Breast epithelium (tissue), 4 donors: ENCODE measurements around the gene IDUA. TPM values are rescaled to one million over a fixed set of nuclear protein-coding genes. Genes with fewer than 3 reads are reported as not detected.
A peak's percentile ranks its signal among the peaks of the same experiment; 100 is the strongest.
"Not testable (repeated sequence)": the region's sequence is repeated elsewhere in the genome, so short reads cannot be mapped to it uniquely, and the experiment has no call there.

Experiments used
- DNase-seq, 2 donors: peaks; one replicate each; pipeline ENCODE4 v3.0.0-alpha.2; 2019; ENCODE audit warnings: low spot score in 2 of 2
- H3K27ac ChIP-seq, 2 donors: fragments of 200-600 bp; sonication (generic) in 1 of 2; one replicate each; pipeline ENCODE4 v1.5.1; 2016 to 2019; ENCODE audit warnings: mild to moderate bottlenecking in 1 of 2
- H3K27me3 ChIP-seq, 2 donors: fragments of 200-600 bp; sonication (generic) in 1 of 2; one replicate each; pipeline versions ENCODE4 v1.5.1 to v1.6.0; 2017 to 2019; ENCODE audit warnings: control low read depth in 1 of 2, mild to moderate bottlenecking in 1 of 2
- H3K36me3 ChIP-seq: fragments of 200-600 bp; one replicate; pipeline ENCODE4 v1.5.1; 2019
- H3K4me1 ChIP-seq, 2 donors: fragments of 200-600 bp; sonication (generic); one replicate each; pipeline ENCODE4 v1.5.1; 2016 to 2019; ENCODE audit warnings: control low read depth in 1 of 2
- H3K4me3 ChIP-seq, 3 donors: fragments of 200-600 bp; sonication (generic); 1 replicate in 2 of 3; 2 replicates in 1 of 3; pipeline ENCODE4 v1.5.1; 2016 to 2019; ENCODE audit warnings: mild to moderate bottlenecking in 3 of 3, moderate library complexity in 2 of 3
- H3K9me3 ChIP-seq, 2 donors: fragments of 200-600 bp; sonication (generic) in 1 of 2; one replicate each; pipeline ENCODE4 v1.5.1; 2016 to 2019; ENCODE audit warnings: control low read depth in 1 of 2
- POLR2A ChIP-seq: fragments of 450-650 bp; IDR thresholded peaks from one replicate; pipeline ENCODE4 v1.6.1; 2016; ENCODE audit warnings: antibody characterized with exemption, mild to moderate bottlenecking, moderate library complexity
- POLR2AphosphoS5 ChIP-seq, 3 donors: sonication (generic); formaldehyde crosslinking; IDR thresholded peaks; one replicate each; pipeline ENCODE4 v1.6.1; 2017; ENCODE audit warnings: antibody characterized with exemption in 3 of 3
- intact Hi-C: fragments of 100-400 bp; cut with DNase I; formaldehyde crosslinking; loops from one replicate; pipeline ENCODE4 v1.15.1; 2023; ENCODE audit warnings: low total_unique reads
- total RNA-seq, 3 donors: library from RNA; depleted of rRNA; stranded (reverse); fragments of >200 nt; gene quantifications; one replicate each; pipeline ENCODE4 v1.1.0, GENCODE V29; 2016
- TF ChIP-seq, protein P1 (sequence below), 3 donors: fragments of 450-650 bp; IDR thresholded peaks; one replicate each; pipeline ENCODE4 v1.5.1; 2016 to 2017; ENCODE audit warnings: antibody characterized with exemption in 3 of 3, mild to moderate bottlenecking in 3 of 3, moderate library complexity in 3 of 3

IDUA gene
- 10 to 100 TPM; 16.3 to 32.8 (median 28.2) TPM for total RNA-seq

DNA sequence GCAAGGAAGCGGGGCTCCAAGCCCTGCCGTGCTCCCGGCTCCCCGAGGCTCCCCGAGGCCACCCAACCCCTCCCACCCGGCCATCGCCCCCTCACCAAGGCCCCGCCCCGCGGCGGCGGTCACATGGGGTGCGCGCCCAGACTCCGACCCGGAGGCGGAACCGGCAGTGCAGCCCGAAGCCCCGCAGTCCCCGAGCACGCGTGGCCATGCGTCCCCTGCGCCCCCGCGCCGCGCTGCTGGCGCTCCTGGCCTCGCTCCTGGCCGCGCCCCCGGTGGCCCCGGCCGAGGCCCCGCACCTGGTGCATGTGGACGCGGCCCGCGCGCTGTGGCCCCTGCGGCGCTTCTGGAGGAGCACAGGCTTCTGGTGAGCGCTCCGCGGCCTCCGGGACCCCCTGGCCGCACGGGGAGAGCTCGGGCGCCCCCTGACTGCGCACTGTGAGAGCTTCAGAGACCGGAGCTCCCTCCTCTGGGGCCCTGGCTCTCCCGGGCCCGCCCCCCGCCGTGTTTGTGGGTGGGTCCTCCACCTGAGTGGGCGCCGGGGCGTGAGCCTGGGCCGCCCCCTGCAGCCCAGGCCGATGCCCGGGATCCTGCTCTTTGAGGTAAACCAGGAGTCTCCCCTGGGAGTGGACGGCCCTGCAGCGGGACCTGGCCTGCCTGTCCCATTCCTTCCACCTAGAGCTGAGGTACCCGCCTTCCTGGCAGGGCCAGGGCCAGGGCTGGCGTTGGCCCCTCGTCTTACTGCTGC lies at the start of gene IDUA:
IDUA (plus strand) TSS at position 166 of the 745 bp plus-strand sequence; CDS start at position 207, 41 bp downstream.
- DNase-seq = peak; percentile 50 to 70

DNA sequence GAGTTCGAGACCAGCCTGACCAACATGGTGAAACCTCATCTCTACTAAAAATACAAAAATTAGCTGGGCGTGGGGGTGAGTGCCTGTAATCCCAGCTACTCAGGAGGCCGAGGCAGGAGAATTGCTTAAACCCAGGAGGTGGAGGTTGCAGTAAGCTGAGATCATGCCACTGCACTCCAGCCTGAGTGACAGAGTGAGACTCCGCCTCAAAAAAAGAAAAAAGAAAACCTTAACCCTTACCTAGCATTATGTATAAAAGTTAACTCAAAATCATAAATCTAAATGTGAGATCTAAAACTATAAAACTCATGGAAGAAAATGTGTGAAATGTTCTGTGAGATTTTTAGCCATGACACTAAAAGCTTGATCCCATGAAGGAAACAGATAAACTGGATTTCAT lies 47.3 kb upstream of the IDUA start:
- not testable (repeated sequence) for H3K27ac ChIP-seq, DNase-seq

More for the DNA sequence above, at the start of gene IDUA:
- Histone ChIP-seq H3K27ac (peak within 1 kb of the TSS; percentile 60 to 86), H3K36me3 (no peaks in the 10 kb centered on the region), H3K4me3 (peak within 1 kb of the TSS; percentile 52 to 88 (median 72)), H3K27me3 (no peaks in the 10 kb centered on the region), H3K4me1 (peaks cover 3 to 14% of the 10 kb centered on the region in 2 donors), H3K9me3 (no peaks in the 10 kb centered on the region)
- TF ChIP-seq, protein P1, sequence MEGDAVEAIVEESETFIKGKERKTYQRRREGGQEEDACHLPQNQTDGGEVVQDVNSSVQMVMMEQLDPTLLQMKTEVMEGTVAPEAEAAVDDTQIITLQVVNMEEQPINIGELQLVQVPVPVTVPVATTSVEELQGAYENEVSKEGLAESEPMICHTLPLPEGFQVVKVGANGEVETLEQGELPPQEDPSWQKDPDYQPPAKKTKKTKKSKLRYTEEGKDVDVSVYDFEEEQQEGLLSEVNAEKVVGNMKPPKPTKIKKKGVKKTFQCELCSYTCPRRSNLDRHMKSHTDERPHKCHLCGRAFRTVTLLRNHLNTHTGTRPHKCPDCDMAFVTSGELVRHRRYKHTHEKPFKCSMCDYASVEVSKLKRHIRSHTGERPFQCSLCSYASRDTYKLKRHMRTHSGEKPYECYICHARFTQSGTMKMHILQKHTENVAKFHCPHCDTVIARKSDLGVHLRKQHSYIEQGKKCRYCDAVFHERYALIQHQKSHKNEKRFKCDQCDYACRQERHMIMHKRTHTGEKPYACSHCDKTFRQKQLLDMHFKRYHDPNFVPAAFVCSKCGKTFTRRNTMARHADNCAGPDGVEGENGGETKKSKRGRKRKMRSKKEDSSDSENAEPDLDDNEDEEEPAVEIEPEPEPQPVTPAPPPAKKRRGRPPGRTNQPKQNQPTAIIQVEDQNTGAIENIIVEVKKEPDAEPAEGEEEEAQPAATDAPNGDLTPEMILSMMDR (IDR thresholded peaks at IDR 0.05) = peak in 2 of 3 donors; percentile 8 to 29
- TF ChIP-seq POLR2AphosphoS5 (IDR thresholded peaks at IDR 0.05) = no peak
- intact Hi-C loops = no loop called here

DNA sequence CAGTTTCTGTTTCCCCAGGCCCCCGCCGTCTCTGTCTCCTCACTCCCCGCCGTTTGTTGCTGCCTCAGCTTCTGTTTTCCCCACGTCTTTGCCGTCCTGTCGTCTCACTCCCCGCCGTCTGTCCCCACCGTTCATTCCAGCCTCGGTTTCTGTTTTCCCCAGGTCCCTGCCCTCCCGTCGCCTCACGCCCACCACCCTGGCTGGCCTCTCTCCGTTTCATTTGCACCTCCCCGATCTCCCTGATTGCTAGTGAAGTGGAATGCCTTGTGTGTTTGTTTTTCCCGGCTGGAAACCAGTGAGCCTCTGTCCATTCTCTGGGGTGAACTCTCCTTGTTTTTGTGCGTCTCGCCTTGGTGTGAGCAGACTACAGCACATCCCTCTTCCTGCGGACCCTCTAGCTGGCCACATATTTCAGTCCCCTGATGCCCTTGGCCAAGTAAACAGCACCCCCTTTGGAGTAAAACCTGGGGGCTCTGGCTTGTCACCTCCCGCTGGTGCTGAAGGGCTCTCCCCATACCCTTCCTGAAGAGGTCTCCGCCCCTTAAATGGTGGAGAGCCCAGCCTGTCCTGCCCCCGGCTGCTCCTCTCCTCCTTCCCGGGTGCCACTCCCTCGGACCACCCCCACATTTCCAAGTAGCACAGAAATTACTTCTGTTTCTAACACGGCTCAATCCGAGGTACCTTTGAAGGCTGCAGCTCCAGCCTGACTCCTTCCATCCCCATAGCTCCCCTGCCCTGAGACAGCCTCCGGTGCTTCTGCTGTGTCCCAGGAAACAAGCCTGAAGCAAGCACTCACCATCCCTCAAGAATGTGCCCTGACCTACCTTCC lies 41.4 kb upstream of the IDUA start:
- no peak for DNase-seq
- Histone ChIP-seq H3K36me3 (no peaks in the 10 kb centered on the region), H3K9me3 (no peaks in the 10 kb centered on the region), H3K4me1 (no peaks in the 10 kb centered on the region), H3K27ac (no peak overlapping the region), H3K27me3 (no peaks in the 10 kb centered on the region), H3K4me3 (peak overlapping the region in 1 of 3 donors; percentile 33)
- intact Hi-C loops = no loop called here
- TF ChIP-seq, protein P1 (IDR thresholded peaks at IDR 0.05) = no peak
- TF ChIP-seq POLR2A = no peak

More for the DNA sequence above, 47.3 kb upstream of the IDUA start:
- not testable (repeated sequence) for H3K27me3 ChIP-seq, H3K4me3 ChIP-seq, H3K9me3 ChIP-seq, H3K4me1 ChIP-seq, H3K36me3 ChIP-seq
- intact Hi-C loops = loop anchor here (5.0 kb wide), 2 partner anchors 823 to 1028 kb away; no protein-coding TSS in a partner anchor

DNA sequence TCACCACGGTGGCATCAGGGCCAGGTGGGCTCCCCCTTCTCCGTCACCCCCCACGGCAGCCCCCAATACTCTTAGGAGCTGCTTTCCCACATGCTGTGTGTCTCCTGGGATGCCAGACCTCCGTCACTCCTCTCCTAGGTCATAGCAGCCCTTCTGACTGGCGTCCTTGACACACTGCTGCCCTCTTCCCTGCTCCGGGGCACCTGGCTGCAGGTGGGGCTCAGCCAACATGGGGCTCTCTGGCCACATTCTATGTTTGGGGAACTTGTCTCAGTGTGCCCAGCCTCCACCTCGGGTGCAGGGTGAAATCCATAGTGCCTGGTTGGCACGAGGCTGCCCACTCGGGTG lies 40.8 kb upstream of the IDUA start:
- no peaks in the 10 kb centered on the region for H3K36me3 ChIP-seq
- intact Hi-C loops = no loop called here
- H3K4me3 ChIP-seq = no peak overlapping the region
- H3K27me3 ChIP-seq = no peaks in the 10 kb centered on the region
- TF ChIP-seq POLR2A (no peak), POLR2AphosphoS5 (IDR thresholded peaks at IDR 0.05) (no peak)
- TF ChIP-seq, protein P1 (IDR thresholded peaks at IDR 0.05) = no peak
- DNase-seq = no peak
- H3K27ac ChIP-seq = no peak overlapping the region
- H3K4me1 ChIP-seq = no peaks in the 10 kb centered on the region
- no peaks in the 10 kb centered on the region for H3K9me3 ChIP-seq

DNA sequence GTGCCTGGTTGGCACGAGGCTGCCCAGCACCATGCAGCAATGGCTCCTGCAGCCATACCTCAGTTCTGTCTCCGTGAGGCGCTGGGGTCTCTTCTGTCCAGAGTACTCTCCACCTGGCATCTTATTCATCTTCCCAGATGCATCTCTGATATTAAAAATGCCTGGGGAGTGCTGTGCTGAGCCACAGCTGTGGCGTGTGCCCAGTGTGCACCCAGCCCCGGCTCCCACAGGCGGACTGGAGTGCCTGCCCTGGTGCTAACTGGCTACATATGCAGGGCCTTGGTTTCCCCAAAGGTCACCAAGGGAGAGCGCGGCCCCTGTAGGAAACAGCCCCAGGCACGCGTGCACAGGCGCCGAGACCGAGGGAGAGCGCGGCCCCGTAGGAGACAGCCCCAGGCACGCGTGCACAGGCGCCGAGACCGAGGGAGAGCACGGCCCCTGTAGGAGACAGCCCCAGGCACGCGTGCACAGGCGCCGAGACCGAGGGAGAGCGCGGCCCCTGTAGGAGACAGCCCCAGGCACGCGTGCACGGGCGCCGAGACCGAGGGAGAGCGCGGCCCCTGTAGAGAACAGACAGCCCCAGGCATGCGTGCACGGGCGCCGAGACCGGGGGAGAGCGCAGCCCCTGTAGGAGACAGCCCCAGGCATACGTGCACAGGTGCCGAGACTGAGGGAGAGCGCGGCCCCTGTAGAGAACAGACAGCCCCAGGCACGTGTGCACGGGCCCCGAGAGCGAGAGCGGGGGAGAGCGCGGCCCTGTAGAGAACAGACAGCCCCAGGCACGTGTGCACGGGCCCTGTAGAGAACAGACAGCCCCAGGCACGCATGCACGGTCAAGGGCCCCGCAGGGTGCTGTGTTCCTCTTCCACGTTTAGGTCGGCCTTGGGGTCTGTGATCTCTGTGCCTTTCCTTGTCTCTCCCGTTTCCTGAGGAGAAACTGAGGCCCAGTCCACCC lies 40.0 kb upstream of the IDUA start:
- TF ChIP-seq POLR2A = no peak
- TF ChIP-seq POLR2AphosphoS5 (IDR thresholded peaks at IDR 0.05) = no peak
- TF ChIP-seq, protein P1 (IDR thresholded peaks at IDR 0.05) = no peak
- Histone ChIP-seq H3K27me3 (no peaks in the 10 kb centered on the region), H3K27ac (no peak overlapping the region), H3K36me3 (no peaks in the 10 kb centered on the region), H3K9me3 (no peaks in the 10 kb centered on the region), H3K4me3 (no peak overlapping the region), H3K4me1 (no peaks in the 10 kb centered on the region)
- intact Hi-C loops = no loop called here
- no peak for DNase-seq
